Colonic mucosa (tissue), 4 donors: ENCODE results near the gene CLIC2. TPM values are rescaled to one million over a fixed set of nuclear protein-coding genes. Genes with fewer than 3 reads are reported as not detected.
A peak's percentile ranks its signal among the peaks of the same experiment; 100 is the strongest.
"Not testable (repeated sequence)": the region's sequence is repeated elsewhere in the genome, so short reads cannot be mapped to it uniquely, and the experiment has no call there.

Experiments used
- DNase-seq: peaks from one replicate; pipeline ENCODE4 v3.0.0-alpha.2; 2020
- H3K27ac ChIP-seq: fragments of 200-600 bp; one replicate; pipeline ENCODE4 v1.8.0; 2021
- H3K27me3 ChIP-seq: fragments of 200-600 bp; one replicate; pipeline ENCODE4 v1.8.0; 2021
- H3K36me3 ChIP-seq: fragments of 200-600 bp; one replicate; pipeline ENCODE4 v1.8.0; 2021
- H3K4me1 ChIP-seq: fragments of 200-600 bp; one replicate; pipeline ENCODE4 v1.8.0; 2021; ENCODE audit warnings: mild to moderate bottlenecking
- H3K4me3 ChIP-seq: fragments of 200-600 bp; one replicate; pipeline ENCODE4 v1.8.0; 2021
- H3K9ac ChIP-seq, 2 donors: one replicate each; pipeline ENCODE4 v1.7.0; 2013; ENCODE audit warnings: control low read depth in 2 of 2, low read depth in 2 of 2, low read length in 2 of 2
- H3K9me3 ChIP-seq: fragments of 200-600 bp; one replicate; pipeline ENCODE4 v1.8.0; 2021
- intact Hi-C: fragments of 100-400 bp; cut with DNase I; formaldehyde crosslinking; loops from one replicate; pipeline ENCODE4 v1.14.1; 2022
- total RNA-seq, 2 donors: library from RNA; stranded (reverse); fragmentation: NEBNext Ultra II Directional in 1 of 2; extraction: Animal tissue kit (Norgen Biotek cat#: 25700) in 1 of 2; gene quantifications; one replicate each; pipeline ENCODE4 v1.2.1, GENCODE V29; 2021
- TF ChIP-seq, protein P1 (sequence below): fragments of 200-600 bp; IDR thresholded peaks from one replicate; pipeline ENCODE4 v1.8.0; 2022; ENCODE audit warnings: antibody characterized with exemption, mild to moderate bottlenecking
- donor health status: healthy.
- donor health status: DM: no; HTN: no; CAD: no.
- donor health status: DM: no; HTN: no; CAD: no.

CLIC2 gene
- 1 to 10 TPM; 3.2 to 9.1 TPM for total RNA-seq

DNA sequence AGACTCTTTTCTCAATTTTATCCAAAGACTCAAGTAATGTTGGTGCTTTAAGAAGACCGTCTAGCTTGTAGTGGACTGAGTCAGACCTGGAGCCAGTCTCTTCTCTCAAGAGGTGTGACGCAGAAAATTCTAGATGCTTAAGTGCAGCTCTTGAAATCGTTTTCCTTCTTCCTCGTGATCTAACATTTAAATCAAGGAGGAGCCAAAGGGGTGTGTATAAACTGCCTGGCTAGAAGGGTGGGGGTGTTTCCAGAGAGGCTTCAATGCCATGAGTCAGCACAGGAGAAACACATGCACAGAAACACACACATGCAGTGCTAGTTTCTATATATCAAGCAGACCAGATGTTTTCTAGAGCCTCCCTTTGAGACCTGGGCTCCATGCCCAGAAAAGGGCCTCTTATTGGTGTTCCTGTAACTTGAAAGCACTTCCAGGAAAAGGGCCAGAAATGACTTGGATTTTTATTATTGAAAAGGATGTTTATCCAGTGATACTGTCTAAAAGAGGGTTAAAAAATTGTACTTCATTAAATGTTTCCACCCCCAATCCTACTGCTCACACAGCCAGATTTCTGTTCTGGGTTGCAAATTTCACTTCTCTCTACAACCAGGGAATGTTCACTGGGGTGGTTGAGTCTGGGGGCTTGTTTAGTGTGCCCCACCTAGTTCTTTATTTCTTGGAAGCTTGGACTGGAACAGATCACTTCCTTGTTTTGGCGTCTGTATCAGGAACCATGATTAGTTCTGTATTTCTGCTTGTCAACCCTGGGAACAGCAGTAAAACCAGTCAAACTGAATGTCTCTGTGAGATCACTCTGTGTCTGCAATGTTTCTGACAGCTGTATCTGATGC, at the start of gene CLIC2:
TSS of gene CLIC2 (minus strand) at position 129 of the 851 bp plus-strand sequence. CDS start 187 bp downstream, outside the sequence.
- intact Hi-C loops = no loop called here
- H3K4me3 ChIP-seq = no peak within 1 kb of the TSS
- H3K27me3 ChIP-seq = no peaks in the 10 kb centered on the region
- no peaks in the 10 kb centered on the region for H3K9me3 ChIP-seq
- peak; percentile 26 for DNase-seq
- no peak within 1 kb of the TSS for H3K9ac ChIP-seq
- no peaks in the 10 kb centered on the region for H3K36me3 ChIP-seq
- TF ChIP-seq, protein P1, sequence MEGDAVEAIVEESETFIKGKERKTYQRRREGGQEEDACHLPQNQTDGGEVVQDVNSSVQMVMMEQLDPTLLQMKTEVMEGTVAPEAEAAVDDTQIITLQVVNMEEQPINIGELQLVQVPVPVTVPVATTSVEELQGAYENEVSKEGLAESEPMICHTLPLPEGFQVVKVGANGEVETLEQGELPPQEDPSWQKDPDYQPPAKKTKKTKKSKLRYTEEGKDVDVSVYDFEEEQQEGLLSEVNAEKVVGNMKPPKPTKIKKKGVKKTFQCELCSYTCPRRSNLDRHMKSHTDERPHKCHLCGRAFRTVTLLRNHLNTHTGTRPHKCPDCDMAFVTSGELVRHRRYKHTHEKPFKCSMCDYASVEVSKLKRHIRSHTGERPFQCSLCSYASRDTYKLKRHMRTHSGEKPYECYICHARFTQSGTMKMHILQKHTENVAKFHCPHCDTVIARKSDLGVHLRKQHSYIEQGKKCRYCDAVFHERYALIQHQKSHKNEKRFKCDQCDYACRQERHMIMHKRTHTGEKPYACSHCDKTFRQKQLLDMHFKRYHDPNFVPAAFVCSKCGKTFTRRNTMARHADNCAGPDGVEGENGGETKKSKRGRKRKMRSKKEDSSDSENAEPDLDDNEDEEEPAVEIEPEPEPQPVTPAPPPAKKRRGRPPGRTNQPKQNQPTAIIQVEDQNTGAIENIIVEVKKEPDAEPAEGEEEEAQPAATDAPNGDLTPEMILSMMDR = no peak
- H3K27ac ChIP-seq = peak within 1 kb of the TSS; percentile 47
- no peaks in the 10 kb centered on the region for H3K4me1 ChIP-seq

DNA sequence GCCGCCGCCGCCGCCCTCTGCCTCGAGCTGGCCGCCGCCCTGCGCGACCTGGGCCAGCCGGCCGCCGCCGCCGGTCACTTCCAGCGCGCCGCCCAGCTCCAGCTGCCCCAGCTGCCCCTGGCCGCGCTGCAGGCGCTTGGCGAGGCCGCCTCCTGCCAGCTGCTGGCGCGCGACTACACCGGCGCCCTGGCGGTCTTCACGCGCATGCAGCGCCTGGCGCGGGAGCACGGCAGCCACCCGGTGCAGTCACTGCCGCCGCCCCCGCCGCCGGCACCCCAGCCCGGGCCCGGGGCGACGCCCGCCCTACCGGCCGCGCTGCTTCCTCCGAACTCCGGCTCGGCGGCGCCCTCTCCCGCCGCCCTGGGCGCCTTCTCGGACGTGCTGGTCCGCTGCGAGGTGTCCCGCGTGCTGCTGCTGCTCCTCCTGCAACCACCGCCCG, 48.1 kb upstream of the CLIC2 start:
- H3K36me3 ChIP-seq, H3K4me1 ChIP-seq, H3K9me3 ChIP-seq, intact Hi-C loops, DNase-seq, H3K9ac ChIP-seq, H3K27ac ChIP-seq, H3K4me3 ChIP-seq, H3K27me3 ChIP-seq: not testable (repeated sequence)

DNA sequence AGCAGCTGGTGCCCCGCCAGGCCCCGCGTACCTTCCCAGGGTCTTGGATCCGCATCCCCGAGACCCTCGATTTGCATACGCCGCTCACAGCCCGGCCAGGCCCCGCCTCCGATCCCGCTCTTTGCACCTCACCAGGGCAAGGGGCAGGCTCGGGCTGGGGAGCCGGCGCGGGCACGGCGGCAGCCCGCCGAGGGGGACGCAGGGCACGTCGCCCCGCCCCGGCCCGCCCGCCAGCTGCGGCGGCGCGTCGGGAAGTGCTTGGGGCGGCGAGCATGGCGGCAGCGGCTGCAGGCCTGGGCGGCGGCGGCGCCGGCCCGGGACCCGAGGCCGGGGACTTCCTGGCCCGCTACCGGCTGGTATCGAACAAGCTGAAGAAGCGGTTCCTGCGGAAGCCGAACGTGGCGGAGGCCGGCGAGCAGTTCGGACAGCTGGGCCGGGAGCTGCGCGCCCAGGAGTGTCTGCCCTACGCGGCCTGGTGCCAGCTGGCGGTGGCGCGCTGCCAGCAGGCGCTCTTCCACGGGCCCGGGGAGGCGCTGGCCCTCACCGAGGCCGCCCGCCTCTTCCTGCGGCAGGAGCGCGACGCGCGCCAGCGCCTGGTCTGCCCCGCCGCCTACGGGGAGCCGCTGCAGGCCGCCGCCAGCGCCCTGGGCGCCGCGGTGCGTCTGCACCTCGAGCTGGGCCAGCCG, 47.6 kb upstream of the CLIC2 start, which contains the start of gene F8A2:
TSS of gene F8A2 (plus strand) at position 253 of the 686 bp plus-strand sequence. CDS start at position 273, 20 bp downstream.
- H3K36me3 ChIP-seq, H3K27ac ChIP-seq, H3K9me3 ChIP-seq, H3K9ac ChIP-seq, DNase-seq, H3K4me3 ChIP-seq, H3K4me1 ChIP-seq, intact Hi-C loops, H3K27me3 ChIP-seq: not testable (repeated sequence)

DNA sequence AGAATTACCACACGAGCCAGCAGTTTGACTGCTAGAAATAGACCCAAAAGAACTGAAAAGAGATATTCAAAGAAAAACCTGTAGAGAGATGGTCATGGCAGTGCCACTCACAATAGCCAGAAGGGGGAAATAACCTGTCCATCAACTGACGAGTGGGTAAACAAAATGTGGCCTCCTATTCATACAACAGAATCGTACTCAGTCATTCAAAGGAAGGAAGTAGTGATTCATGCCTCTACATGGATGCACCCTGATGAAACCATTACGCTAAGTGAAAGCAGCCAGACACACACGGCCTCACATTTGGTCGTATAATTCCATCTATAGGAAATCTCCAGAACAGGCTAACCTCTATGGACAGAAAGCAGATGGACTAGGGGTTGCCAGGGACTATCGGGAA, 45.4 kb upstream of the CLIC2 start:
- intact Hi-C loops, H3K4me1 ChIP-seq, DNase-seq, H3K9me3 ChIP-seq, H3K27ac ChIP-seq, H3K4me3 ChIP-seq, H3K27me3 ChIP-seq, H3K9ac ChIP-seq, H3K36me3 ChIP-seq: not testable (repeated sequence)

DNA sequence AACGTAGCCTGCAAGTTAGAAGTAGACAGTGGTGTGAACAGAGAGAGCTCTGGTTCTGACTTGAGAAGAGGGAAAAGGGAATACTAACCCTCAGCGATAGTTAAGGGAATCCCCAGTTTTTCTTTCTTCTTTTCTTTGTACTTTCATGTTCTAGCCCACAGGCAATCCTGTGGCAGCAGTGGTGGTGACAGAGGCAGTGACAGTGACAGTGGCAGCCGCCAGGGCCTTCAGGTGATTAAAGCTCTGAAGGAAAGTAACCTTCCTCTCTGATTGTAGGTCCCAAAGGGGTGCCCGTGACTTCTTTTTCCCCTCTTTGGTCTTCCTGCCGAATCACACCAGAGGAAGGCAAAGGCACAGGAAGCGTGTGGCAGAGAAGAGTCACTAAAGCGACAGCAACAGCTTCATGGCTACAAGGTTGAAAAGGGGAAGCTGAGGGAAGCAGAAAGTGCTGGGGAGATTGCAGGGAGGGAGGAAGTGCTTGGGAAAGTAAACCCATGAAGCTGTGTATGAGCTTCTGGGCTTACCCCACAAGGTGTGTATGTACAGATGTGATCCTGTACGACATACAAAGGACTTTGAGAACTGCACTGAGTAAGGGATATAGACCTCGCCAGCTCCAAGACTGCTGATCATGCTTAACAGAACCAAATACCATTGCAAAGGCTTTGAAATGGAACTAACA, 39.5 kb upstream of the CLIC2 start:
- H3K9ac ChIP-seq, H3K27me3 ChIP-seq, H3K27ac ChIP-seq, H3K9me3 ChIP-seq, H3K4me1 ChIP-seq, intact Hi-C loops, H3K36me3 ChIP-seq, H3K4me3 ChIP-seq, DNase-seq: not testable (repeated sequence)

DNA sequence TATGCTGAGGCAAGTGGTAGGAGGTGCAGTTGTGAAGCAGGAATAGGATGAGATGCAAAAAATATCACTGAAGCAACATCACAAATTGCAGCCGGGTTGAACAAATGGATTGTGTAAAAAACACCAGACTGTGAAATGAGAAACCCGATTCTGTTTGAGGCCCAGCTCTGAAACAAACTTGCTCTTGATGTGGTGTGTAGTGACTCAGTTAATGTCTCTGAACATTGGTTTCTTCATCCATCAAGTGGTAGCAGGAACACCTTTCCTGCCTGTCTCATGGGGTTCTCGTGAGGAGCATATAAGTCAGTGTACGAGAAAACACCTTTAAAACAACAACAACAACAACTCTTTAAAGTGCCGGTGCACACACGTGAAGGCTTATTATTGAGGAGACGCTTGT, 29.3 kb upstream of the CLIC2 start:
- H3K9me3 ChIP-seq, intact Hi-C loops, H3K27ac ChIP-seq: not testable (repeated sequence)

DNA sequence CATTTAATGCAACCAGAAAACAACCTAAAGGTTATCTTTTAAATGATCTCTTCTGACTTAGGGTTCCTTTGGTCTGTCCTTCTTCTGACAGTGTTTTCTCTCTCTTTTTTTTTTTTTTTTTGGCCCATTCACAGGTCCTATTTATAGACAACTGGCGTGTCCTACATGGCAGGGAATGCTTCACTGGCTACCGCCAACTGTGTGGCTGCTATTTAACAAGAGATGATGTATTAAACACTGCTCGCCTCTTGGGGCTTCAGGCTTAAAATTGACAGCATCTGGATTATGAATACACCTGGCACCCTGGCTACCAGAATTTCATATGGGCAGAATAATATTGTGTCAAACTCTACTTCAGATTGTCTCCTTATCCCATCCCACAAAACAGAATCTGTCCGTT, 15.0 kb upstream of the CLIC2 start:
- H3K9me3 ChIP-seq, H3K4me3 ChIP-seq, H3K27ac ChIP-seq, H3K27me3 ChIP-seq, H3K9ac ChIP-seq, intact Hi-C loops, H3K36me3 ChIP-seq, DNase-seq, H3K4me1 ChIP-seq: not testable (repeated sequence)

More for the DNA sequence above, 29.3 kb upstream of the CLIC2 start:
- not testable (repeated sequence) for H3K4me3 ChIP-seq, H3K4me1 ChIP-seq, H3K9ac ChIP-seq, H3K27me3 ChIP-seq, H3K36me3 ChIP-seq, DNase-seq

DNA sequence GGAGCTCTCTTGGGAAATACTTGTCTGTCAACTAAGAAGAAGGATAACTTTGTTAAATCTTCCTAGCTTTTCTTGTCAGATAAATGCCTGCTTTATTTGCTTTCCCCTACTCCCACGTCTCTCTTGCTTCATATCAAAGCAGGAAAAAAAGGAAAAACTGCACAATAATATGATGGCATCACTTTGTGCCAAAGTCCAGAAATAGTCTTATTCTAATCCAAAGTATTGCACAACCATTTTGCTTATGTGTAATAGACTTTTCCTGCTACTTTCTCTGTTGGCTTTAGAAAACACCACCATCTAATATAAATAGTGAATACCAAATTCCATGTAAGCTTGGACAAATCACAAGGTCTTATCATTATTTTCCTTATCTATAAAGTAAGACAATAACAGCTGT, 11.3 kb upstream of the CLIC2 start:
- intact Hi-C loops, H3K27me3 ChIP-seq, H3K36me3 ChIP-seq, DNase-seq, H3K27ac ChIP-seq, H3K9ac ChIP-seq, H3K9me3 ChIP-seq, H3K4me3 ChIP-seq, H3K4me1 ChIP-seq: not testable (repeated sequence)

DNA sequence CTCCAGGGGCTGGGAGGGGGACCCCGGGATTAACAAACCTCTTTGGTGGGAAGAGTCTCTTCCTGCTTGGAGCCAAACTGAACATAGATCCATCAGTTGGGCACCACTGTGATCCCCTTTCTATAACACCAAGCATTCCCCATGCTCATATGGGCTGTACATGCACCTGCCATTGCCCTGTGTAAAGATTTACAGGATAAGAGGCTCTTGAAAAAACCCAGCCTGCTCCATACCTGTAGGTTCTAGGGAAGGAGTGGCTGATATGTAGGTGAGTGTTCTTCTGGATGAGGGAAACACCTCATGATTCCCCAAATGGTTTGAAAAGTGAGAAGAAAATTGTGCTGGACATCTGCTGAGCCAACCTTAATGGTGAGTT, 911 bp upstream of the CLIC2 start:
- DNase-seq, intact Hi-C loops, H3K27ac ChIP-seq, H3K9me3 ChIP-seq, H3K4me1 ChIP-seq, H3K9ac ChIP-seq, H3K36me3 ChIP-seq, H3K4me3 ChIP-seq, H3K27me3 ChIP-seq: not testable (repeated sequence)
